Activated CD4-positive, alpha-beta T cell treated with anti-CD3 and anti-CD28 coated beads for 48 hours (primary cell): ENCODE results near the gene NRL.

Experiments used
- DNase-seq: peaks from one replicate; pipeline ENCODE4 v3.0.0-alpha.2; 2020

Gene NRL

GRCh38 chr14:24080888-24081738, 33.6 kb downstream of the NRL start:
- peak; percentile 79 for DNase-seq

GRCh38 chr14:24080142-24080530, 34.6 kb downstream of the NRL start:
- DNase-seq = no peak

DNA sequence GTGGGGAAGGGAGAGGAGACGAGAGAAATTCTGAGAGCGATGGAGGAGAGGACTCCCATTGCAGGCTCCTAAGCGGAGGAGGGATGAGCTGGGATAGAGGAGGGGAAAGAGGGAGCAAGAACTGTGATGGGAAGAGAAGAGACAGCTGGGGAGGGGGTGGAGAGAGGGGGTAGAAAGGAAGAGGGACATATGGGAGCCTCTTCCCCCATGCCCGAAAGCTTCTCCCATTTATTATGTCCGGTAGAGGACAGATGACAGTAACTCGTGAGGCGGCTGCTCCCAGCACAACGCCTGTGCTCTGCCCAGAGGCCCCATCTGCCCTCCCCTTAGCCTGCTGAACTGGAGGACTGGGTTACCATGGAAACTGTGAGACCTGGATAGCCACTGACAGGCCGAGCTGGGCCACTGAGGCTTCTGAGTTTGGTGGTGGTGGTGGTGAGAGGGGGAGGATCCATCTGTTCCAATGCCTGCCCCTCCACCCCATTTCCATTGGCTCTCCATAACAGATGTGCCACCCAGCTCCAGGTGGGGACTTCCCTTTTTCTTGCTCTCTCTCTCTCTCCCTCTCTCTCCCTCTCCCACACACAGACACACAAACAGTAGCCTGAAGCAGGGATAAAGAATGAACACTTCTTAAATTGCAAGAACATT, 35.1 kb downstream of the NRL start:
- DNase-seq = no peak

DNA sequence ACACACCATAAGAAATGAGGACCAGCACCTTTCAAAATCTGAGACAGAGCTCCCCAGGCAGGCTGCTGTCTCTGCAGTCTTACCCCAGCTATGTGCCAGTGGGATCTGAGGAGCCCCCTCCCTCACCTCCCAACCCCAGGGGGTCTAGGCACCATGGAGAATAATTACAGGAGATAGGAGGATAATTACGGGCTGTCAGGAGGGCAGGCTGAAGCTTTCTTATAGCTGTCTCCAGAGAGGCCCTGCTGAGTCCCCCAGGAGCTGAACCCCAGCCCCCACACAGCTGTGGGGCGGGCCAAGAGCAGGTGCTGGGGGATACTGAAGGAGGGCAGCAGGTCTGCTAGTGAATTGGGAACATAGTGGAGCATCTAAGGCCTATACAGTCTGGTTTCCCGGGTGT, 36.6 kb downstream of the NRL start:
- no peak for DNase-seq

- DNase-seq = no peak
These were observed 37.7 kb downstream of the NRL start for GRCh38 chr14:24077086-24077485.

DNA sequence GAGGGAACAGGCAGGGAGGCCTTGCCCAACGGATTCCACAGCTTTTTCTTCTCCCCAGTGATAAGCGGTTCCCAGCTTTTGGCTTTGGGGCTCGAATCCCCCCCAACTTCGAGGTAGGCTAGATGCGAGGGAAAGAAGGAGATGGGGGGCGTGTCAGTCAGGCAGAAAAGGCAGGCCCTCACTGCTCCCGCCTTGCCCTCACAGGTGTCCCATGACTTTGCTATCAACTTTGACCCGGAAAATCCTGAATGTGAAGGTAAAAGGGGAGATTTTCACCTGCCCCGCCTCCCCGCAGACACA, 38.5 kb downstream of the NRL start:
- no peak for DNase-seq

- no peak for DNase-seq
These were observed 39.1 kb downstream of the NRL start for GRCh38 chr14:24075485-24076301.

GRCh38 chr14:24074625-24075484, 39.9 kb downstream of the NRL start:
- DNase-seq = no peak

DNA sequence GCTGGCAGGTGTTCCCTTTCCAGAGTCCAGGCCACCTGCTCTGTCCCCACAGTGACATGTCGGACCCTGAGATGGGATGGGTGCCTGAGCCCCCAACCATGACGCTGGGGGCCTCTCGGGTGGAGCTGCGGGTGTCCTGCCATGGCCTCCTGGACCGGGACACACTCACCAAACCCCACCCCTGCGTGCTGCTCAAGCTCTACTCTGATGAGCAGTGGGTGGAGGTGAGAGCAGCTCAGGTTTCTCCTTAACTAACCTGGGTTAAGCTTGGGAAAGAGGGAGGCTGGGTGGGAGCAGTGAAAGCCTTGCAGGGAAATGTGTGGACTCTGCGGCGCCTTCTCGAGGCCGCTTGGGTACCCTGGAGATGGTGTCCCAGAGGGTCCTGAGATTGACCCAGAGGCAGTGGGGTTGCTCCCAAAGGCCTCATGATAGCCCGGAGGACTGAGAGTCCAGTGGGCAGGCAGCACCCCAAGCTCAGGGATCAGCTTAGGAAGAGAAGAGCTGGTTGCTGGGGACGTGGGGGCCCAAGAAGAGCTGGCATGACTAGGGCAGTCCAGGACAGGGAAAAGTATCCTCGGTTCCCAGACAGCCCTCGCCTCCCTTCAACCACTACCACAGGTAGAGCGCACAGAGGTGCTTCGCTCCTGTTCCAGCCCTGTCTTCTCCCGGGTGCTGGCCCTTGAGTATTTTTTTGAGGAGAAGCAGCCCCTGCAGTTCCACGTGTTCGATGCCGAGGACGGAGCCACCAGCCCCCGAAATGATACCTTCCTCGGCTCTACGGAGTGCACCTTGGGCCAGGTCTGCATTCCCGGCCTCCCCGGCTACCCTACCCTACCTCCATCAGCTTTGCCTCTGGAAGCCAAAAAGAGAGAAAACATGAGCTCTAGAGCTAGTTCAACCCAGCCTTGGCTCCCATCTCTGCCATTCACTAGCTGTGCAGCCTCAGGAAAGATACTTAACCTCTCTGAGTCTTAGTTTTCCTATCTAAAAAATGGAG, 41.6 kb downstream of the NRL start:
- DNase-seq = no peak

- DNase-seq = no peak
These were observed 42.3 kb downstream of the NRL start for GRCh38 chr14:24072436-24072835.

DNA sequence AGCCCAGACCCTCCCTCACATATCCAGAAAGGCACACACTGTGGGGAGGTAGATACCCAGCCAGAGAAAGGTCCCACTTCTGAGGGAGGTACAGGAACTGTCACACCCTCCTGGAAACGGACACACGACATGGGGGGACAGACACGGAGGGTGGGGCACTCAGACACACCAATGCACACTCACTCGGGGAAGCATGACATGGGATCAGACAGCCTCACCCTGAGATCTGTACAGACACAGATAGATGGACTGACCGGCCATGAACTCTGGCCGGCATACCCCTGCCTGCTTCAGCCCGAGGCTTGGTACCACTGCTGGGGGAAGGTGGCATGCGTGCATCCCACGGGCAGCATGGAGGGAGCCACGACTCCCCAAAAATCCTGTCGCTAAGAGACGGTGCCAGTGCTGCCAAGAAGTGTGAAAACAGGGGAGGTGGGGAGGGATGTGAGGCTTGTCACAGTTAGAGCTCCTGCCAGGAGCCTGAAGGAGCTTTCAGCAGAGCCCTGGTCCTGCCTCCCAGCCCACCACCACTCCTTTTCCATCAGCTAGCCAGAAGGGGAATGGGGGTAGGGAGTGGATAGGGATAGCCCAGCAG, 42.8 kb downstream of the NRL start:
- no peak for DNase-seq

GRCh38 chr14:24071144-24071697, 43.5 kb downstream of the NRL start, which contains the start of gene CPNE6:
Gene CPNE6, plus strand, starts transcription at chr14:24071562. Its CDS starts 1,375 bp downstream, at chr14:24072937.
- peak; percentile 74 for DNase-seq

DNA sequence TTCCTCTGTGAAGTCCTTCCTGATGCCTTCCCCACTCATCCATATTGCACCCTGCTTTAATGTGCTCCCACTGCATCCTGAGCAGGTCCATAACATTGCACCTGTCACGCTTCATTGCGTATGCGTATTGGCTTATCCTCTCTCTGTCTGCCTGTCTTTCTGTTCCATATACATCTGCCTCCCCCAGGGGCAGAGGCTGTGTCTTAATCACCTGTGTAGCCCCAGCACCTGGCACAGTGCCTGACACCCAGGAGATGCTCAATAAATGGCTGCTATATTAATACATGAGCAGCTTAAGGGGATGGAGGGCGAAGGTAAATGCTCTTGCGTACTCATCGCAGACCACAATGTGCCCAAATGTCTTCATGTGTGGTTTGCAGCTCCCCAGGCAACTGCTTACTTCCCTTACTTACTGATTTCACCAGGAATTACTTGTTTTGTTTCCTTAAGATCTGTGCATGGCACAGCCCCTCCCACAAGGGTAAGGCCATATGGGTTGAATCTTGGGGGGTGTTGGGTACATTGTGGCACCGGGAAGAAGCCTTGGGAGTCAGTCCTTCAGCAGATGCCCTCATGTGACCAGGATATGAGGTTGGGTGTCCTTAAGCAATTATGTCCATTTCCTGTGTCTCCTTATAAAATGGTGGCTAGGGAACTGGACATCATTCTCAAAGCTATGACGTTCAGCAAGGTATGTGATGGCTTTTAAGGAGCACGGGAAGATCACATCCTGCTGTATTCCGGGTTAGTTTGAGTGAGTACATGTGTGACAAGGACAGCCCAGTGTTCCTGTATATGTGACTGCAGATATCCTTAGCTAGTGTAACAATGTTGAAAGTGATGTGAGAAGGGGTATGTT, 44.2 kb downstream of the NRL start:
- DNase-seq = no peak

- DNase-seq = no peak
These were observed 45.4 kb downstream of the NRL start for GRCh38 chr14:24069411-24069735.

DNA sequence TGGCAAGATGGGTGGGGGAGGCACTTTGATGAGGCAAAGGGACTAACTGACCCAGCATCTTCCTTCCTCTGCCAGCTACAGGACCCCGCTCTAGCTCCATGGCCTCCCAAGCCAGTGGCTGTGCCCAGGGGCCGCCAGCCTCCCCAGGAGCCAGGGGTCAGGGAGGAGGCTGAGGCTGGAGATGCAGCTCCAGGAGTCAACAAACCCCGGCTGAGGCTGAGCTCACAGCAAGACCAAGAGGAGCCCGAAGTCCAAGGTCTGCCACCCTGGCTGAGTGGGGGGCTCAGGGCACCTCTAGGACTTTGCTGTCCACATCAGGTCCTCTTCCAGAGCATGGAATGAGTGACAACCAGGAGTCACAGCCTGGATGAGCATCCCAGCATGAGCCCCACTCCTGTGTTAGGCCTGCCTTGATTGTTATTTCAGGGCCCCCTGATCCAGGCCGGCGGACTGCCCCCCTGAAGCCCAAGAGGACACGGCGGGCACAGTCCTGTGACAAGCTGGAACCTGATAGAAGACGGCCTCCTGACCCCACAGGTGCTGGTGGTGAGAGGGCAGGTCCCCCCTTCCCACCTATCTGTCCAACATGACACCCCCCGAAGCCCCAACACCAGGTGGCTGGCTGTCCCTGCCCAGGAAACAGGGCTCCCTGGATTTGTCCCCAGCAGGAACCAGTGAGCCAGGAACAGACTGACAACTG, 45.9 kb downstream of the NRL start:
- no peak for DNase-seq

GRCh38 chr14:24067133-24068082, 47.3 kb downstream of the NRL start:
- DNase-seq = no peak

DNA sequence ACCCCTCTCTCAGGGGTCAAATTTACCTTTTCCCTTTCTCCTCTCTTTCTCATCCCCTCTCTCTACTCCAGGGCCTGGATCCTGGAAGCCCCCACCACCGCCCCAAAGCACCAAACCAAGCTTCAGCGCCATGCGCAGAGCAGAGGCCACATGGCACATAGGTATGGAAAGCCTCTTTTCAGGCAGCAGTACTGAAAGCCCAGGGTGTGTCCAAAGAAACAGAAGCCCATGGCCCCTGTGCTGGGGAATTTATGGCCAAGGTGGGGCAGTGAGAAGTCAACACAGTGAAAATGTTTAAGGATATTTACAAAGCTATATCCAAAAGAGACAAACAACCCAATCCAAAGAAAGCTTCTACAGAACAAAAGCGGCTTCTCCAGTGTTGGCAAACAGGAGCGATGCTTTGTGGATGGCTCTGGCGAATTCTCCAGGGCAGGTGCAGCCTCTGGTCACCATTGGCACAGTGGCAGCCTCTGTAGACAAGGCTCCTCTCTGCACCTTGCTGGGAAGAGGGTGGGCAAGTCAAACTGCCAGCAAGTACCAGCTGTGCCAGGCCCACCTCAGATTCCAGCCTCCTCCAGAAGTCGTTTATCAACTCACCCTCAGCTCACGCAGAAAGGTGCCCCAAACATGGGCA, 48.1 kb downstream of the NRL start:
- no peak for DNase-seq
